Panc1 (cell line): ENCODE measurements around the gene MYO18A. TPM values are rescaled to one million over a fixed set of nuclear protein-coding genes. Genes with fewer than 3 reads are reported as not detected.

Experiments
- ATAC-seq: fragments of 200-7000 bp; cut with Tn5 transposase; 2 replicates; pipeline ENCODE4 v1.9.1; 2020; ENCODE audit warnings: mild to moderate bottlenecking, moderate library complexity
- BruUV-seq: library from RNA; stranded (reverse); fragments of 400-500 nt; replicated peaks from 2 replicates; lab custom pipeline; 2021; lab: Mats Ljungman, UMichigan
- CTCF ChIA-PET: fragments of 300-600 bp; sonication (Branson Sonifier 250); formaldehyde crosslinking; loops from one replicate; lab custom pipeline; 2022; ENCODE audit warnings: antibody characterized with exemption; lab: Charles Lee
- POLR2A ChIA-PET: fragments of 300-600 bp; sonication (Branson Sonifier 250); formaldehyde crosslinking; loops from one replicate; lab custom pipeline; 2022; ENCODE audit warnings: antibody characterized with exemption; lab: Charles Lee
- DNase-seq: peaks from one replicate; pipeline ENCODE4 v3.0.0-alpha.2; 2010; ENCODE audit warnings: low read depth, low spot score
- H3K27ac ChIP-seq: 2 replicates; pipeline ENCODE4 v1.5.1; 2011; ENCODE audit warnings: mild to moderate bottlenecking, low read length, inconsistent platforms
- H3K27me3 ChIP-seq: fragments of 200-500 bp; sonication (Bioruptor generic); 2 replicates; pipeline ENCODE4 v1.6.0; 2014; ENCODE audit warnings: low read length, inconsistent platforms; ENCODE audit not compliant: control insufficient read depth, insufficient read depth
- H3K36me3 ChIP-seq: fragments of 200-500 bp; sonication (Bioruptor generic); 2 replicates; pipeline ENCODE4 v1.5.1; 2014; ENCODE audit warnings: inconsistent platforms, mild to moderate bottlenecking, low read length, moderate library complexity; ENCODE audit not compliant: control insufficient read depth, insufficient read depth
- H3K4me1 ChIP-seq: 2 replicates; pipeline ENCODE4 v1.5.1; 2011; ENCODE audit warnings: inconsistent platforms, mild to moderate bottlenecking, low read length, moderate library complexity; ENCODE audit not compliant: control insufficient read depth, insufficient read depth
- H3K4me3 ChIP-seq, 2 experiments: 2 replicates each; pipeline ENCODE4 v1.5.1; 2011 to 2012; ENCODE audit warnings: low read depth in 2 of 2, low read length in 2 of 2, mild to moderate bottlenecking in 2 of 2, inconsistent platforms in 1 of 2, moderate library complexity in 1 of 2
- H3K9me3 ChIP-seq: fragments of 200-500 bp; sonication (Bioruptor generic); 2 replicates; pipeline ENCODE4 v1.5.1; 2014; ENCODE audit warnings: low read depth, mild to moderate bottlenecking, inconsistent platforms, low read length, moderate library complexity; ENCODE audit not compliant: control insufficient read depth, insufficient read depth
- POLR2AphosphoS5 ChIP-seq: IDR thresholded peaks from 2 replicates; pipeline ENCODE4 v1.6.1; 2012; ENCODE audit warnings: mild to moderate bottlenecking, low read depth, low read length, moderate library complexity
- SIN3A ChIP-seq: IDR thresholded peaks from 2 replicates; pipeline ENCODE4 v1.6.1; 2012; ENCODE audit warnings: low read depth, mild to moderate bottlenecking, low read length, moderate library complexity, borderline replicate concordance; ENCODE audit not compliant: insufficient read depth
- TCF7L2 ChIP-seq: IDR thresholded peaks from 2 replicates; pipeline ENCODE4 v1.6.1; 2011; ENCODE audit warnings: mild to moderate bottlenecking, low read depth, low read length, inconsistent platforms
- in situ Hi-C: cut with HindIII; loops from 2 replicates; pipeline ENCODE4 v1.10.0; 2016; ENCODE audit warnings: low sequenced_read_pairs, low pct_unique_long_range_greater_than_20kb
- intact Hi-C: fragments of 100-400 bp; cut with micrococcal nuclease; formaldehyde crosslinking; loops from one replicate; pipeline ENCODE4 v1.10.0; 2022; ENCODE audit not compliant: unreplicated experiment
- total RNA-seq: library from RNA; stranded (reverse); gene quantifications from one replicate; pipeline ENCODE4 v1.2.1, GENCODE V29; 2021; ENCODE audit not compliant: unreplicated experiment
- TF ChIP-seq, protein P1 (sequence below): fragments of 450-650 bp; IDR thresholded peaks from 2 replicates; pipeline ENCODE4 v1.5.1; 2017; ENCODE audit warnings: mild to moderate bottlenecking
- TF ChIP-seq, protein P2 (sequence below), 2 experiments: IDR thresholded peaks; 2 replicates each; pipeline ENCODE4 v1.6.1; 2011 to 2012; ENCODE audit warnings: low read depth in 2 of 2, control low read depth in 1 of 2, low read length in 1 of 2, mild to moderate bottlenecking in 1 of 2, moderate library complexity in 1 of 2; ENCODE audit not compliant: insufficient read depth in 1 of 2

MYO18A gene
- total RNA-seq, 1 experiment from 2014 or later: 108 TPM

DNA sequence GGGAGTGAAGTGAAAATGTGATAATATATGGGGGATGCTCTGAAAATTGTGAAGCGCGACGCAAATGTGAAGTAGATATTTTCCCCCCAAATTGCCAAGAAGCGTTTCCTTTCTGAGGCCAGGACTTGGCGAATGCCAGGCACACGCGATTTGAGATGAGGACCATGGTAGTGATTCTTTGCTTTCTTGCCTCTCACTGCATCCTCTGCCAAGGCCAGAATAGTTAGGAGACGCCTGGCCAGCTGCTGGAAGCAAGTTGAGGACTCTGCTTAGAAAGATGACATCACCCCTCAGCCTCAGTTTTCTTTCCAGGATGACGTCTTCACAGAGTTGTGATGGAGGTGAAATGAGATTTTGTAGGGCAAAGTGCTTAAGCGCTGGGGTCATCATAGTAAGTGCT lies 111.4 kb downstream of the MYO18A start:
- POLR2A ChIA-PET: interaction anchor here (0.9 kb wide), 1 partner anchor 117 kb away, joined by 3 read pairs; the partner anchor contains the start of gene PHF12
- in situ Hi-C loops: no loop called here
- no TSS peak for BruUV-seq

DNA sequence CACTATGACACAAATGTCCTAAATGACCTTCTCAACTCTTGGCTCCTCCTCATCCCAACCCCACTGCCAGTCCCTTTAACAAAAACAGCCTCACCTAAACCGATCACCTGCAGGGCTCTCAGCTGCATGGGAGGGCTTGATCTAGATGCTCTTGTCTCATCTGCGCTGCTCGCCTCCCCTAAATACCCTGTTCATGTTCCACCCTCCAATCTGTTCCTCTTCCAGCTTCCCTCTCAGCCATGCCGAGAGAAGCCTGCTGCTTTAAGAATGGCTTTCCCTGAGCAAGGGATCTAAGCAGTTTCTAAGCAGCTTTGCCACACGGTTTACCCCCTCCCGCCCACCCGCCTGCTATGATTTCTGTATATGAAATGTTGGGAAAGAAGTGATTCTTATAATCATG lies 113.6 kb downstream of the MYO18A start:
- no TSS peak for BruUV-seq
- no peak overlapping the region for H3K4me3 ChIP-seq
- H3K27ac ChIP-seq: no peak overlapping the region
- no peaks in the 10 kb centered on the region for H3K36me3 ChIP-seq
- ATAC-seq (no peak), DNase-seq (no peak)
- no peaks in the 10 kb centered on the region for H3K9me3 ChIP-seq
- no peaks in the 10 kb centered on the region for H3K27me3 ChIP-seq
- in situ Hi-C loops (no loop called here), intact Hi-C loops (no loop called here)
- CTCF ChIA-PET: interaction anchor here (1.0 kb wide), 1 partner anchor 50 kb away, joined by 4 read pairs; no protein-coding TSS in a partner anchor
- H3K4me1 ChIP-seq: no peaks in the 10 kb centered on the region
- no peak for TF ChIP-seq SIN3A
- TF ChIP-seq TCF7L2: no peak
- TF ChIP-seq POLR2AphosphoS5: no peak
- TF ChIP-seq, protein P1, sequence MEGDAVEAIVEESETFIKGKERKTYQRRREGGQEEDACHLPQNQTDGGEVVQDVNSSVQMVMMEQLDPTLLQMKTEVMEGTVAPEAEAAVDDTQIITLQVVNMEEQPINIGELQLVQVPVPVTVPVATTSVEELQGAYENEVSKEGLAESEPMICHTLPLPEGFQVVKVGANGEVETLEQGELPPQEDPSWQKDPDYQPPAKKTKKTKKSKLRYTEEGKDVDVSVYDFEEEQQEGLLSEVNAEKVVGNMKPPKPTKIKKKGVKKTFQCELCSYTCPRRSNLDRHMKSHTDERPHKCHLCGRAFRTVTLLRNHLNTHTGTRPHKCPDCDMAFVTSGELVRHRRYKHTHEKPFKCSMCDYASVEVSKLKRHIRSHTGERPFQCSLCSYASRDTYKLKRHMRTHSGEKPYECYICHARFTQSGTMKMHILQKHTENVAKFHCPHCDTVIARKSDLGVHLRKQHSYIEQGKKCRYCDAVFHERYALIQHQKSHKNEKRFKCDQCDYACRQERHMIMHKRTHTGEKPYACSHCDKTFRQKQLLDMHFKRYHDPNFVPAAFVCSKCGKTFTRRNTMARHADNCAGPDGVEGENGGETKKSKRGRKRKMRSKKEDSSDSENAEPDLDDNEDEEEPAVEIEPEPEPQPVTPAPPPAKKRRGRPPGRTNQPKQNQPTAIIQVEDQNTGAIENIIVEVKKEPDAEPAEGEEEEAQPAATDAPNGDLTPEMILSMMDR: no peak
- TF ChIP-seq, protein P2, sequence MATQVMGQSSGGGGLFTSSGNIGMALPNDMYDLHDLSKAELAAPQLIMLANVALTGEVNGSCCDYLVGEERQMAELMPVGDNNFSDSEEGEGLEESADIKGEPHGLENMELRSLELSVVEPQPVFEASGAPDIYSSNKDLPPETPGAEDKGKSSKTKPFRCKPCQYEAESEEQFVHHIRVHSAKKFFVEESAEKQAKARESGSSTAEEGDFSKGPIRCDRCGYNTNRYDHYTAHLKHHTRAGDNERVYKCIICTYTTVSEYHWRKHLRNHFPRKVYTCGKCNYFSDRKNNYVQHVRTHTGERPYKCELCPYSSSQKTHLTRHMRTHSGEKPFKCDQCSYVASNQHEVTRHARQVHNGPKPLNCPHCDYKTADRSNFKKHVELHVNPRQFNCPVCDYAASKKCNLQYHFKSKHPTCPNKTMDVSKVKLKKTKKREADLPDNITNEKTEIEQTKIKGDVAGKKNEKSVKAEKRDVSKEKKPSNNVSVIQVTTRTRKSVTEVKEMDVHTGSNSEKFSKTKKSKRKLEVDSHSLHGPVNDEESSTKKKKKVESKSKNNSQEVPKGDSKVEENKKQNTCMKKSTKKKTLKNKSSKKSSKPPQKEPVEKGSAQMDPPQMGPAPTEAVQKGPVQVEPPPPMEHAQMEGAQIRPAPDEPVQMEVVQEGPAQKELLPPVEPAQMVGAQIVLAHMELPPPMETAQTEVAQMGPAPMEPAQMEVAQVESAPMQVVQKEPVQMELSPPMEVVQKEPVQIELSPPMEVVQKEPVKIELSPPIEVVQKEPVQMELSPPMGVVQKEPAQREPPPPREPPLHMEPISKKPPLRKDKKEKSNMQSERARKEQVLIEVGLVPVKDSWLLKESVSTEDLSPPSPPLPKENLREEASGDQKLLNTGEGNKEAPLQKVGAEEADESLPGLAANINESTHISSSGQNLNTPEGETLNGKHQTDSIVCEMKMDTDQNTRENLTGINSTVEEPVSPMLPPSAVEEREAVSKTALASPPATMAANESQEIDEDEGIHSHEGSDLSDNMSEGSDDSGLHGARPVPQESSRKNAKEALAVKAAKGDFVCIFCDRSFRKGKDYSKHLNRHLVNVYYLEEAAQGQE (IDR thresholded peaks at IDR 0.05; ENCODE audit: insufficient read depth in 1 of 2, low read depth in 2 of 2, low read length in 1 of 2): no peak
- POLR2A ChIA-PET: no interaction called here

More for the DNA sequence above, 111.4 kb downstream of the MYO18A start:
- intact Hi-C loops: no loop called here
- Histone ChIP-seq H3K4me3 (no peak overlapping the region), H3K27me3 (no peaks in the 10 kb centered on the region), H3K27ac (no peak overlapping the region), H3K9me3 (no peaks in the 10 kb centered on the region), H3K36me3 (no peaks in the 10 kb centered on the region), H3K4me1 (no peaks in the 10 kb centered on the region)
- DNase-seq (no peak), ATAC-seq (no peak)
- TF ChIP-seq, protein P2 (IDR thresholded peaks at IDR 0.05; ENCODE audit: insufficient read depth in 1 of 2, low read depth in 2 of 2, low read length in 1 of 2): no peak
- CTCF ChIA-PET: no interaction called here
